ENCODE data around the gene RIMS4.

GRCh38 chr20:44736170-44737021, 74.0 kb downstream of the RIMS4 start:
- TF ChIP-seq CTCF (IDR thresholded peaks at IDR 0.05), result no peak
- no peak for TF ChIP-seq SIN3A (IDR thresholded peaks at IDR 0.05; ENCODE audit: borderline replicate concordance, insufficient read depth, low read depth, low read length)
- no peak for TF ChIP-seq POLR2AphosphoS5 (IDR thresholded peaks at IDR 0.05; ENCODE audit: low read depth, low read length)
